Keratinocyte (primary cell): ENCODE data around the gene RPL29. TPM values are rescaled to one million over a fixed set of nuclear protein-coding genes. Genes with fewer than 3 reads are reported as not detected.

ENCODE experiments used
- DNase-seq: peaks from one replicate; pipeline ENCODE4 v3.0.0-alpha.2; 2011; ENCODE audit warnings: low read depth, missing footprints, low spot score
- FAIRE-seq: peaks from 2 replicates; lab custom pipeline; 2011; peaks lifted over from hg19 to GRCh38; lab: Jason Lieb, UNC
- H2AFZ ChIP-seq: 2 replicates; pipeline ENCODE4 v1.6.0; 2012; ENCODE audit warnings: low read length, control low read depth, inconsistent platforms; ENCODE audit not compliant: control insufficient read depth
- H3K27ac ChIP-seq: 2 replicates; pipeline ENCODE4 v1.5.1; 2011; ENCODE audit warnings: low read length; ENCODE audit not compliant: control insufficient read depth, insufficient read depth
- H3K27me3 ChIP-seq: 3 replicates; pipeline ENCODE4 v1.6.0; 2011; ENCODE audit warnings: low read length; ENCODE audit not compliant: control insufficient read depth, insufficient read depth; ENCODE audit errors: extremely low read depth
- H3K36me3 ChIP-seq, 2 experiments: 2 replicates in 1 of 2; 3 replicates in 1 of 2; pipeline ENCODE4 v1.5.1; 2011; ENCODE audit warnings: low read length in 2 of 2, mild to moderate bottlenecking in 1 of 2; ENCODE audit not compliant: control insufficient read depth in 2 of 2, insufficient read depth in 2 of 2; ENCODE audit errors: extremely low read depth in 1 of 2
- H3K4me1 ChIP-seq: 3 replicates; pipeline ENCODE4 v1.5.1; 2011; ENCODE audit warnings: low read length; ENCODE audit not compliant: control insufficient read depth, insufficient read depth; ENCODE audit errors: extremely low read depth
- H3K4me2 ChIP-seq: 3 replicates; pipeline ENCODE4 v1.6.0; 2011; ENCODE audit warnings: low read depth, low read length; ENCODE audit not compliant: control insufficient read depth, insufficient read depth; ENCODE audit errors: extremely low read depth
- H3K4me3 ChIP-seq, 3 experiments: fragments of 200-600 bp in 1 of 3; sonication (generic) in 1 of 3; 2 replicates in 2 of 3; 3 replicates in 1 of 3; pipeline ENCODE4 v1.5.1; 2011 to 2016; ENCODE audit warnings: low read length in 3 of 3, mild to moderate bottlenecking in 3 of 3, control low read depth in 2 of 3, inconsistent platforms in 1 of 3, low read depth in 1 of 3, mixed read lengths in 1 of 3, mixed run types in 1 of 3, moderate library complexity in 1 of 3; ENCODE audit not compliant: control insufficient read depth in 2 of 3, insufficient read depth in 2 of 3; ENCODE audit errors: extremely low read depth in 1 of 3
- H3K79me2 ChIP-seq: 2 replicates; pipeline ENCODE4 v1.6.0; 2012; ENCODE audit warnings: low read length; ENCODE audit not compliant: control insufficient read depth, insufficient read depth
- H3K9ac ChIP-seq: 3 replicates; pipeline ENCODE4 v1.6.0; 2011; ENCODE audit warnings: low read length; ENCODE audit not compliant: control insufficient read depth, insufficient read depth; ENCODE audit errors: extremely low read depth
- H3K9me1 ChIP-seq: 3 replicates; pipeline ENCODE4 v1.6.0; 2011; ENCODE audit warnings: low read length; ENCODE audit not compliant: control insufficient read depth, insufficient read depth; ENCODE audit errors: extremely low read depth
- H3K9me3 ChIP-seq: 2 replicates; pipeline ENCODE4 v1.5.1; 2012; ENCODE audit warnings: low read depth, low read length; ENCODE audit not compliant: control insufficient read depth
- H4K20me1 ChIP-seq: 3 replicates; pipeline ENCODE4 v1.6.0; 2011; ENCODE audit warnings: low read length; ENCODE audit not compliant: control insufficient read depth, insufficient read depth; ENCODE audit errors: extremely low read depth
- EZH2 ChIP-seq: IDR thresholded peaks from one replicate; pipeline ENCODE4 v1.6.1; 2012; ENCODE audit warnings: inconsistent platforms, mild to moderate bottlenecking, low read length, moderate library complexity
- dilution Hi-C: fragments of 300-500 bp; cut with MboI; formaldehyde crosslinking; loops from one replicate; pipeline ENCODE4 v1.7.0; 2020; ENCODE audit warnings: low sequenced_read_pairs; ENCODE audit not compliant: extremely low pct_ligation_motif_present
- polyA plus RNA-seq, 5 experiments: library from polyadenylated mRNA; depleted of rRNA in 3 of 5; stranded (reverse) in 3 of 5; stranded (forward) in 1 of 5; unstranded in 1 of 5; fragments of >200 nt; gene quantifications; 1 replicate in 1 of 5; 2 replicates in 3 of 5; 3 replicates in 1 of 5; pipeline versions ENCODE4 v1.2.1 to v1.2.3, GENCODE V29; 2011 to 2012; ENCODE audit warnings: missing spikeins in 2 of 5, low read depth in 1 of 5, low replicate concordance in 1 of 5
- TF ChIP-seq, protein P1 (sequence below), 3 experiments: IDR thresholded peaks in 1 of 3; conservative IDR thresholded peaks in 1 of 3; optimal IDR thresholded peaks in 1 of 3; 2 replicates in 2 of 3; 3 replicates in 1 of 3; pipeline versions ENCODE3 to v1.5.1; 2011; ENCODE audit warnings: low read length in 3 of 3, mild to moderate bottlenecking in 3 of 3, moderate library complexity in 2 of 3, control low read depth in 1 of 3, inconsistent platforms in 1 of 3; ENCODE audit not compliant: insufficient read depth in 2 of 3; ENCODE audit errors: extremely low read depth in 1 of 3

RPL29 gene
- polyA plus RNA-seq, 1 donor (not counting 4 experiments of a cell fraction or from before 2014, with no cell fraction given): 1,648 TPM

GRCh38 chr3:51984269-51984647, 11.4 kb downstream of the RPL29 start:
- H3K4me2 ChIP-seq: peak overlapping the region; percentile 88
- H2AFZ ChIP-seq: no peak overlapping the region
- H3K4me3 ChIP-seq: peak overlapping the region in 2 of 3 experiments; percentile 48 to 77
- dilution Hi-C loops: no loop called here
- no peaks in the 10 kb centered on the region for H3K9me1 ChIP-seq
- H3K9ac ChIP-seq: peak overlapping the region; percentile 86
- no peaks in the 10 kb centered on the region for H4K20me1 ChIP-seq
- peaks cover 1 to 2% of the 10 kb centered on the region in 2 experiments for H3K36me3 ChIP-seq
- no peaks in the 10 kb centered on the region for H3K27me3 ChIP-seq
- no peaks in the 10 kb centered on the region for H3K9me3 ChIP-seq
- peaks cover 14% of the 10 kb centered on the region for H3K4me1 ChIP-seq
- FAIRE-seq (no peak), DNase-seq (no peak)
- peaks cover 4% of the 10 kb centered on the region for H3K79me2 ChIP-seq
- H3K27ac ChIP-seq: no peak overlapping the region
- TF ChIP-seq, protein P1, sequence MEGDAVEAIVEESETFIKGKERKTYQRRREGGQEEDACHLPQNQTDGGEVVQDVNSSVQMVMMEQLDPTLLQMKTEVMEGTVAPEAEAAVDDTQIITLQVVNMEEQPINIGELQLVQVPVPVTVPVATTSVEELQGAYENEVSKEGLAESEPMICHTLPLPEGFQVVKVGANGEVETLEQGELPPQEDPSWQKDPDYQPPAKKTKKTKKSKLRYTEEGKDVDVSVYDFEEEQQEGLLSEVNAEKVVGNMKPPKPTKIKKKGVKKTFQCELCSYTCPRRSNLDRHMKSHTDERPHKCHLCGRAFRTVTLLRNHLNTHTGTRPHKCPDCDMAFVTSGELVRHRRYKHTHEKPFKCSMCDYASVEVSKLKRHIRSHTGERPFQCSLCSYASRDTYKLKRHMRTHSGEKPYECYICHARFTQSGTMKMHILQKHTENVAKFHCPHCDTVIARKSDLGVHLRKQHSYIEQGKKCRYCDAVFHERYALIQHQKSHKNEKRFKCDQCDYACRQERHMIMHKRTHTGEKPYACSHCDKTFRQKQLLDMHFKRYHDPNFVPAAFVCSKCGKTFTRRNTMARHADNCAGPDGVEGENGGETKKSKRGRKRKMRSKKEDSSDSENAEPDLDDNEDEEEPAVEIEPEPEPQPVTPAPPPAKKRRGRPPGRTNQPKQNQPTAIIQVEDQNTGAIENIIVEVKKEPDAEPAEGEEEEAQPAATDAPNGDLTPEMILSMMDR (optimal IDR thresholded peaks at IDR 0.05 in 1 of 3, IDR thresholded peaks at IDR 0.05 in 1 of 3, conservative IDR thresholded peaks at IDR 0.05 in 1 of 3; ENCODE audit: extremely low read depth in 1 of 3, insufficient read depth in 2 of 3, low read length in 3 of 3): no peak
- TF ChIP-seq EZH2: no peak

- H3K9me1 ChIP-seq: no peaks in the 10 kb centered on the region
- dilution Hi-C loops: no loop called here
- peaks cover 4% of the 10 kb centered on the region for H3K79me2 ChIP-seq
- peak overlapping the region; percentile 86 for H3K9ac ChIP-seq
- DNase-seq (no peak), FAIRE-seq (no peak)
- H3K9me3 ChIP-seq: no peaks in the 10 kb centered on the region
- peaks cover 14% of the 10 kb centered on the region for H3K4me1 ChIP-seq
- peak overlapping the region; percentile 68 for H3K27ac ChIP-seq
- H3K4me3 ChIP-seq: peak overlapping the region; percentile 48 to 77 (median 77)
- peak overlapping the region; percentile 88 for H3K4me2 ChIP-seq
- no peaks in the 10 kb centered on the region for H4K20me1 ChIP-seq
- peak overlapping the region; percentile 60 for H2AFZ ChIP-seq
- peaks cover 0 to 2% of the 10 kb centered on the region in 2 experiments for H3K36me3 ChIP-seq
- no peaks in the 10 kb centered on the region for H3K27me3 ChIP-seq
- TF ChIP-seq EZH2: no peak
- TF ChIP-seq, protein P1 (optimal IDR thresholded peaks at IDR 0.05 in 1 of 3, IDR thresholded peaks at IDR 0.05 in 1 of 3, conservative IDR thresholded peaks at IDR 0.05 in 1 of 3; ENCODE audit: extremely low read depth in 1 of 3, insufficient read depth in 2 of 3, low read length in 3 of 3): no peak
Measured at GRCh38 chr3:51983578-51984268, 12.0 kb downstream of the RPL29 start.
